Cerebellar cortex (tissue), 1 donor: ENCODE measurements around the gene TRIM66.

Experiments used
- DNase-seq: peaks from one replicate; pipeline ENCODE4 v3.0.0-alpha.2; 2015; ENCODE audit warnings: low spot score

TRIM66 gene

GRCh38 chr11:8682303-8683114 lies at the start of gene TRIM66, which contains the start of gene RPL27A:
TRIM66 (minus strand) TSS chr11:8682665; CDS start chr11:8672274, 10,391 bp downstream.
RPL27A (plus strand) TSS chr11:8682792; CDS start chr11:8682814, 22 bp downstream.
- DNase-seq: peak; percentile 97

- DNase-seq: no peak
Observed at GRCh38 chr11:8731647-8732323, 49.3 kb upstream of the TRIM66 start.

- no peak for DNase-seq
Observed at GRCh38 chr11:8730697-8731020, 48.2 kb upstream of the TRIM66 start.

GRCh38 chr11:8729837-8730696 lies 47.6 kb upstream of the TRIM66 start:
- DNase-seq: no peak

- DNase-seq: no peak
Observed at GRCh38 chr11:8729067-8729466, 46.6 kb upstream of the TRIM66 start.

- DNase-seq: no peak
Observed at GRCh38 chr11:8728563-8728962, 46.1 kb upstream of the TRIM66 start.

GRCh38 chr11:8726395-8726794 lies 43.9 kb upstream of the TRIM66 start:
- no peak for DNase-seq

- no peak for DNase-seq
Observed at GRCh38 chr11:8724682-8725081, 42.2 kb upstream of the TRIM66 start.

GRCh38 chr11:8723711-8724110 lies 41.2 kb upstream of the TRIM66 start:
- DNase-seq: peak; percentile 66

GRCh38 chr11:8722809-8723208 lies 40.3 kb upstream of the TRIM66 start:
- no peak for DNase-seq

GRCh38 chr11:8721609-8722500 lies 39.4 kb upstream of the TRIM66 start:
- DNase-seq: no peak

- no peak for DNase-seq
Observed at GRCh38 chr11:8720868-8721608, 38.6 kb upstream of the TRIM66 start.

GRCh38 chr11:8720352-8720751 lies 37.9 kb upstream of the TRIM66 start:
- no peak for DNase-seq

- no peak for DNase-seq
Observed at GRCh38 chr11:8719721-8720120, 37.3 kb upstream of the TRIM66 start.

- peak; percentile 66 for DNase-seq
Observed at GRCh38 chr11:8719211-8719649, 36.8 kb upstream of the TRIM66 start.

- DNase-seq: no peak
Observed at GRCh38 chr11:8717876-8718753, 35.6 kb upstream of the TRIM66 start.

GRCh38 chr11:8717544-8717875 lies 35.0 kb upstream of the TRIM66 start:
- no peak for DNase-seq

- DNase-seq: peak; percentile 49
Observed at GRCh38 chr11:8715501-8715900, 33.0 kb upstream of the TRIM66 start.

GRCh38 chr11:8714622-8715225 lies 32.3 kb upstream of the TRIM66 start:
- no peak for DNase-seq
